ENCODE results near the gene MAP1A.

DNA sequence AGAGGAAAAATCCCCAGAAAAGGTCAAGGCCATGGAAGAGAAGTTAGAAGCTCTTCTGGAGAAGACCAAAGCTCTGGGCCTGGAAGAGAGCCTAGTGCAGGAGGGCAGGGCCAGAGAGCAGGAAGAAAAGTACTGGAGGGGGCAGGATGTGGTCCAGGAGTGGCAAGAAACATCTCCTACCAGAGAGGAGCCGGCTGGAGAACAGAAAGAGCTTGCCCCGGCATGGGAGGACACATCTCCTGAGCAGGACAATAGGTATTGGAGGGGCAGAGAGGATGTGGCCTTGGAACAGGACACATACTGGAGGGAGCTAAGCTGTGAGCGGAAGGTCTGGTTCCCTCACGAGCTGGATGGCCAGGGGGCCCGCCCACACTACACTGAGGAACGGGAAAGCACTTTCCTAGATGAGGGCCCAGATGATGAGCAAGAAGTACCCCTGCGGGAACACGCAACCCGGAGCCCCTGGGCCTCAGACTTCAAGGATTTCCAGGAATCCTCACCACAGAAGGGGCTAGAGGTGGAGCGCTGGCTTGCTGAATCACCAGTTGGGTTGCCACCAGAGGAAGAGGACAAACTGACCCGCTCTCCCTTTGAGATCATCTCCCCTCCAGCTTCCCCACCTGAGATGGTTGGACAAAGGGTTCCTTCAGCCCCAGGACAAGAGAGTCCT, 9.0 kb downstream of the MAP1A start:
- TF ChIP-seq CTCF (IDR thresholded peaks at IDR 0.05; ENCODE audit: low read depth, low read length) (no peak), EZH2phosphoT487 (IDR thresholded peaks at IDR 0.05; ENCODE audit: low read depth) (no peak)
